IMR-90 (cell line): ENCODE data around the gene EYS.

Experiments used
- BHLHE40 ChIP-seq: fragments of 150-350 bp; IDR thresholded peaks from 2 replicates; pipeline ENCODE4 v1.6.1; 2016; ENCODE audit warnings: mild to moderate bottlenecking, low read depth, low read length
- CEBPB ChIP-seq: IDR thresholded peaks from 2 replicates; pipeline ENCODE4 v1.6.1; 2012; ENCODE audit warnings: low read depth, low read length, improper control_type of control experiment
- CHD1 ChIP-seq: IDR thresholded peaks from 2 replicates; pipeline ENCODE4 v1.6.1; 2012; ENCODE audit warnings: low read depth, low read length, improper control_type of control experiment
- CTCF ChIP-seq: conservative IDR thresholded peaks from 2 replicates; pipeline ENCODE4 v1.5.1; 2012; ENCODE audit warnings: mild to moderate bottlenecking, low read depth, low read length, improper control_type of control experiment
- FOS ChIP-seq: fragments of 150-350 bp; IDR thresholded peaks from 2 replicates; pipeline ENCODE4 v1.6.1; 2016; ENCODE audit warnings: low read depth, low read length
- MAFK ChIP-seq: IDR thresholded peaks from 2 replicates; pipeline ENCODE4 v1.6.1; 2012; ENCODE audit warnings: low read depth, low read length, improper control_type of control experiment
- MXI1 ChIP-seq: IDR thresholded peaks from 2 replicates; pipeline ENCODE4 v1.6.1; 2012; ENCODE audit warnings: low read depth, mild to moderate bottlenecking, low read length, moderate library complexity, borderline replicate concordance
- NFE2L2 ChIP-seq: fragments of 150-350 bp; IDR thresholded peaks from 2 replicates; pipeline ENCODE4 v1.6.1; 2016; ENCODE audit warnings: low read depth, mild to moderate bottlenecking, low read length
- POLR2A ChIP-seq: IDR thresholded peaks from 2 replicates; pipeline ENCODE4 v1.6.1; 2012; ENCODE audit warnings: mild to moderate bottlenecking, low read depth, low read length
- RAD21 ChIP-seq: IDR thresholded peaks from 2 replicates; pipeline ENCODE4 v1.6.1; 2012; ENCODE audit warnings: low read length, improper control_type of control experiment
- RCOR1 ChIP-seq: IDR thresholded peaks from 2 replicates; pipeline ENCODE4 v1.6.1; 2012; ENCODE audit warnings: mild to moderate bottlenecking, low read length, improper control_type of control experiment; ENCODE audit not compliant: insufficient replicate concordance
- SMC3 ChIP-seq: fragments of 150-350 bp; IDR thresholded peaks from 2 replicates; pipeline ENCODE4 v1.6.1; 2016; ENCODE audit warnings: low read depth, mild to moderate bottlenecking, antibody characterized with exemption, low read length, moderate library complexity
- USF2 ChIP-seq: fragments of 150-350 bp; IDR thresholded peaks from 2 replicates; pipeline ENCODE4 v1.6.1; 2017; ENCODE audit warnings: mild to moderate bottlenecking, antibody characterized with exemption, low read length, low read depth

- TF ChIP-seq CTCF (no peak), RCOR1 (no peak), USF2 (no peak), POLR2A (no peak), FOS (no peak), NFE2L2 (no peak), BHLHE40 (no peak), MXI1 (no peak), CEBPB (no peak), RAD21 (no peak), SMC3 (no peak), CHD1 (no peak), MAFK (no peak)
Observed at GRCh38 chr6:63765828-63766227, 1941.2 kb downstream of the EYS start.
